Suprapubic skin (tissue), 4 donors: ENCODE results near the gene MTFR1L. TPM values are rescaled to one million over a fixed set of nuclear protein-coding genes. Genes with fewer than 3 reads are reported as not detected.

Source experiments
- DNase-seq, 2 donors: peaks; one replicate each; pipeline ENCODE4 v3.0.0-alpha.2; 2019; ENCODE audit warnings: low spot score in 2 of 2
- H3K27ac ChIP-seq: fragments of 200-600 bp; sonication (generic); one replicate; pipeline ENCODE4 v1.5.1; 2019
- H3K27me3 ChIP-seq: fragments of 200-600 bp; sonication (generic); one replicate; pipeline ENCODE4 v1.5.1; 2019
- H3K36me3 ChIP-seq: fragments of 200-600 bp; sonication (generic); one replicate; pipeline ENCODE4 v1.5.1; 2019
- H3K4me1 ChIP-seq: fragments of 200-600 bp; sonication (generic); one replicate; pipeline ENCODE4 v1.5.1; 2019
- H3K4me3 ChIP-seq: fragments of 200-600 bp; sonication (generic); one replicate; pipeline ENCODE4 v1.5.1; 2019; ENCODE audit warnings: mild to moderate bottlenecking
- H3K9me3 ChIP-seq: fragments of 200-600 bp; sonication (generic); one replicate; pipeline ENCODE4 v1.5.1; 2019
- CTCF ChIP-seq, 2 donors: fragments of 200-600 bp in 1 of 2; fragments of 450-650 bp in 1 of 2; sonication (generic) in 1 of 2; IDR thresholded peaks; one replicate each; pipeline ENCODE4 v1.5.1; 2016 to 2019; ENCODE audit warnings: antibody characterized with exemption in 2 of 2, mild to moderate bottlenecking in 1 of 2, moderate library complexity in 1 of 2
- EP300 ChIP-seq: sonication (generic); formaldehyde crosslinking; IDR thresholded peaks from one replicate; pipeline ENCODE4 v1.6.1; 2017; ENCODE audit warnings: antibody characterized with exemption
- POLR2A ChIP-seq, 2 donors: fragments of 450-650 bp; IDR thresholded peaks; one replicate each; pipeline ENCODE4 v1.6.1; 2017; ENCODE audit warnings: antibody characterized with exemption in 2 of 2, mild to moderate bottlenecking in 2 of 2, moderate library complexity in 2 of 2
- POLR2AphosphoS5 ChIP-seq, 3 donors: sonication (generic); formaldehyde crosslinking; IDR thresholded peaks; one replicate each; pipeline ENCODE4 v1.6.1; 2017; ENCODE audit warnings: antibody characterized with exemption in 3 of 3
- WGBS: methylation state at CpG from one replicate; pipeline ENCODE4 v1.1.5; 2018; 5-methylcytosine and 5-hydroxymethylcytosine counted together
- total RNA-seq, 4 donors: library from RNA; depleted of rRNA; stranded (reverse); fragments of >200 nt; gene quantifications; one replicate each; pipeline ENCODE4 v1.1.0, GENCODE V29; 2016

MTFR1L gene
- total RNA-seq, 4 donors from 2014 or later = 35.2 to 79.3 (median 48.1) TPM

DNA sequence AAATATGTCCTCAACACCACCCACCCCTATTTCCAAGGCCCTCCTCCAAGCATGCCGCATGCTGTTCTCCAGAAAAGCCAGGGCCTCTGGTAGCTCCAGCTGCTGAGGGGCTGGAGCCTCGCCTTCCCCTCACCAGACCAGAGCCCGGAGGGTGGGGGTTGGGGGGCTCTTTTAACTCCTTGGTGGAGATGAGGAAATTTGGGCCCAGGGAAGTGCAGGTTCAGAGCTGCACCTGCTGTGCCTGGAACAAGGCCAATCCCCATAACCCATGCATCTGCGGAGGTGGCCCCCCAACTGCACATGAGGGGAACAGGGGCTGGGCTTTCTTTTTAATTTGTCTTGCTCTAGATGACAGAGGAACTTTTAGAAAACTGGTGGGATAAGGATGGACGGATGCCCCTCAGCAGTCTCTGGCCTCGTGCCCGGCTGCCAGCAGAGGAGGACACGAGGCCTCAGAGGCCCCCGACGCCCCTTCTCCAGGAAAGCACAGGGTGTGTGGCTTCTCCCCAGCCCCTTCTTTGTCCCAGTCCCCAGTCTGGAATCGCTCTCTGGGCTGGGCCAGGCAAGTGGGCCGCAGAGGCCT lies 20.3 kb upstream of the MTFR1L start:
- H3K4me1 ChIP-seq = peaks cover 53% of the 10 kb centered on the region
- WGBS = 22% methylated on average over 11 of the region's 12 CpGs
- peak overlapping the region; percentile 73 for H3K27ac ChIP-seq
- peak overlapping the region; percentile 64 for H3K4me3 ChIP-seq
- no peak for DNase-seq
- H3K27me3 ChIP-seq = no peaks in the 10 kb centered on the region
- H3K36me3 ChIP-seq = peaks cover 3% of the 10 kb centered on the region
- H3K9me3 ChIP-seq = no peaks in the 10 kb centered on the region
- TF ChIP-seq CTCF (IDR thresholded peaks at IDR 0.05) (no peak), POLR2A (IDR thresholded peaks at IDR 0.05) (no peak), EP300 (no peak), POLR2AphosphoS5 (IDR thresholded peaks at IDR 0.05) (no peak)

DNA sequence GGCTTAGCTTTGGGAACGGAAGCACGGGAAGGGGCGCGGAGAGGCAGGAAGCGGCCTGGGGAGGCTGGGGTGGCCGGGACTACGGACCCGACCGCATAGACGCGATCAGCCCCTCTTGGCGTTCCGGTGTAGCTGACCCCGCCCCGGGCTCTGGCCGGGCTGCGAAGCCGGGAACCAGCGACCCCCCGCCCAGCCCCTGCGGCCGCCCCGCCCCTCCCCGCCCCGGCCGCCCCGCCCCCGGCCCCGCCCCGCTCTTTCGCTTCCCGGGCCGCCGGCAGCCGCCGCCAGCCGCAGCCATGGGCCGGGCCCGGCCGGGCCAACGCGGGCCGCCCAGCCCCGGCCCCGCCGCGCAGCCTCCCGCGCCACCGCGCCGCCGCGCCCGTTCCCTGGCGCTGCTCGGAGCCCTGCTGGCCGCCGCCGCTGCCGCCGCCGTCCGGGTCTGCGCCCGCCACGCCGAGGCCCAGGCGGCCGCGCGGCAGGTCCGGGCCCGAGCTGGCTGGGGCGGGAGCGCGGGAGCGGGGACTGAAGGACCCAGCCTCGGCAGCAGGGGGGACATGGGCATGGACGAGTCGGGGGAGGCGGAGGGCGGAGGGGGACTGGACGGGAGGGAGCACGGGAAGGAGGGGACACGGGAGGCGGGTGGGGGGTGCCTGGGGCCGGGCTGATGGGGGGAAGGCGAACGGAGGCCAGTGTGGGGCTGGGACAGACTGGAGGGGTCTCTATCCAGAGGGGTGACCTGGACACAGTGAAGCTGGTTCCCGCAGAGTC lies 19.6 kb upstream of the MTFR1L start, which contains the start of gene SELENON:
Gene SELENON, plus strand, starts transcription at position 259 of the 768 bp plus-strand sequence. Its CDS starts 38 bp downstream, at position 297.
- no peak for DNase-seq

DNA sequence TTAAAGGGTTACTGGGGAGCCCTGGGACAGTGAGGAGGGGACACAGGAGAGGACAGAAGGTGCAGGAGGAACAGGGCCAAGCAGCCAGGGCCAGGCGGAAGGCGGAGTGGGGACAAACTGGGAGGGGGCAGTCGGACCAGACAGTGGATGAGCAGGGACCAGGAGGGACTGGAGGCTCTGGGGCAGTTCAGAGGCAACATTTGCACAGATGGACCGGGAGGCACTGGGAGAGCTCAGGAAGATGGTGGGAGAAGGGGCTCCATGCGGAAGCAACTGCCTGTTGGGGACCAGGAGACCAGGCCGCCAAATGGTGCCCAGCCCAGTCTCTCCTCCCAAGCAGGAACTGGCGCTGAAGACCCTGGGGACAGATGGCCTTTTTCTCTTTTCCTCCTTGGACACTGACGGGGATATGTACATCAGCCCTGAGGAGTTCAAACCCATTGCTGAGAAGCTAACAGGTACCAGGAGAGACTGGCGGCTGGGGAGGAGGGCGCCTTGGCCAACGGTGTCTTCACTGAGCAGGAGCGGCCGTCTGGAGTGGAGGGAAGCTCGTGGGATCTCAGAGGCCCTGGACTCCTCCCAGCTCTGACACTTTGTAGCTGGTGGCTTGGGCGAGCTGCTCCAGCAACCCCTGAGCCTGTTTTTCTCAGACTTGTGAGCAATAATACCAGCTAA lies 18.9 kb upstream of the MTFR1L start:
- peaks cover 67% of the 10 kb centered on the region for H3K4me1 ChIP-seq
- peak overlapping the region; percentile 64 for H3K4me3 ChIP-seq
- no peaks in the 10 kb centered on the region for H3K9me3 ChIP-seq
- peak overlapping the region; percentile 70 for H3K27ac ChIP-seq
- H3K27me3 ChIP-seq = no peaks in the 10 kb centered on the region
- whole genome bisulfite sequencing = 46% methylated on average over 15 of the region's 15 CpGs
- peaks cover 6% of the 10 kb centered on the region for H3K36me3 ChIP-seq
- TF ChIP-seq POLR2AphosphoS5 (IDR thresholded peaks at IDR 0.05) (no peak), CTCF (IDR thresholded peaks at IDR 0.05) (no peak), EP300 (no peak), POLR2A (IDR thresholded peaks at IDR 0.05) (no peak)
- DNase-seq = no peak

More for the DNA sequence above, 19.6 kb upstream of the MTFR1L start, which contains the start of gene SELENON:
- peak within 1 kb of the TSS; percentile 64 for H3K4me3 ChIP-seq
- H3K9me3 ChIP-seq = no peaks in the 10 kb centered on the region
- peak within 1 kb of the TSS; percentile 73 for H3K27ac ChIP-seq
- no peak for TF ChIP-seq CTCF (IDR thresholded peaks at IDR 0.05)
- no peak for TF ChIP-seq EP300
- TF ChIP-seq POLR2AphosphoS5 (IDR thresholded peaks at IDR 0.05) = no peak
- TF ChIP-seq POLR2A (IDR thresholded peaks at IDR 0.05) = no peak
- peaks cover 59% of the 10 kb centered on the region for H3K4me1 ChIP-seq
- no peaks in the 10 kb centered on the region for H3K27me3 ChIP-seq
- H3K36me3 ChIP-seq = peaks cover 6% of the 10 kb centered on the region
- 3% methylated on average over 10 of the region's 91 CpGs for WGBS

DNA sequence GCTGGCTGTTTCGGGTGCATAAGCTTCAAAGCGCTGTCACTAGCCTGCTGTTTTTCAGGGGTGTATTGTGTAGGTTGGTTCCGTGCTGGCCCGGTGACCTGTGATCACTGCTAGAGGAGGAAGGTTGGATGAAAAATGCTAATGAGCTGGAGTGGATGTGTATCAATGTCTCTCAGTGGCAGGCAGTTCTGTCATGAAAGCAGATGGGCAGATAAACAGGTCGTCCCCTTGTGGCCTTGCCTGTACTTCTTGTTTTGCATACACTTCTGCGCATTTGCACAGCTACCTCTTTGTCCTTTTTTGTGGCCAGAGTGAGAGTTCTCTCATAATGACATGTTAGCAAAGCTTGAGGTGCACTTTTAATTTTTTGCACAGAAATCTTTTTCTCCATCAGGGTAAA lies 16.8 kb upstream of the MTFR1L start:
- no peak overlapping the region for H3K27ac ChIP-seq
- H3K36me3 ChIP-seq = peaks cover 15% of the 10 kb centered on the region
- H3K27me3 ChIP-seq = no peaks in the 10 kb centered on the region
- H3K4me1 ChIP-seq = peaks cover 74% of the 10 kb centered on the region
- WGBS = 46% methylated on average over 6 of the region's 6 CpGs
- no peak overlapping the region for H3K4me3 ChIP-seq
- no peak for DNase-seq
- H3K9me3 ChIP-seq = no peaks in the 10 kb centered on the region
- TF ChIP-seq POLR2A (IDR thresholded peaks at IDR 0.05) (no peak), POLR2AphosphoS5 (IDR thresholded peaks at IDR 0.05) (no peak), EP300 (no peak), CTCF (IDR thresholded peaks at IDR 0.05) (no peak)

- TF ChIP-seq EP300 (no peak), CTCF (IDR thresholded peaks at IDR 0.05) (no peak), POLR2AphosphoS5 (IDR thresholded peaks at IDR 0.05) (no peak), POLR2A (IDR thresholded peaks at IDR 0.05) (no peak)
- Histone ChIP-seq H3K27ac (no peak overlapping the region), H3K4me3 (no peak overlapping the region), H3K36me3 (peaks cover 20% of the 10 kb centered on the region), H3K9me3 (no peaks in the 10 kb centered on the region), H3K27me3 (no peaks in the 10 kb centered on the region), H3K4me1 (peaks cover 76% of the 10 kb centered on the region)
- WGBS = 88% methylated on average over 1 of the region's 1 CpG
- DNase-seq = no peak
Measured at GRCh38 chr1:25803368-25803767, 16.4 kb upstream of the MTFR1L start.
